Hematopoietic multipotent progenitor cell treated with erythropoietin and hydrocortisone succinate and interleukin-3 and kit ligand, for 4 days (in vitro differentiated cells): Measurements from ENCODE around the gene CALML3.
"Not testable (repeated sequence)": the region's sequence is repeated elsewhere in the genome, so short reads cannot be mapped to it uniquely, and the experiment has no call there.

Experiments used
- DNase-seq: peaks from one replicate; pipeline ENCODE4 v3.0.0-alpha.2; 2015

Gene CALML3

DNA sequence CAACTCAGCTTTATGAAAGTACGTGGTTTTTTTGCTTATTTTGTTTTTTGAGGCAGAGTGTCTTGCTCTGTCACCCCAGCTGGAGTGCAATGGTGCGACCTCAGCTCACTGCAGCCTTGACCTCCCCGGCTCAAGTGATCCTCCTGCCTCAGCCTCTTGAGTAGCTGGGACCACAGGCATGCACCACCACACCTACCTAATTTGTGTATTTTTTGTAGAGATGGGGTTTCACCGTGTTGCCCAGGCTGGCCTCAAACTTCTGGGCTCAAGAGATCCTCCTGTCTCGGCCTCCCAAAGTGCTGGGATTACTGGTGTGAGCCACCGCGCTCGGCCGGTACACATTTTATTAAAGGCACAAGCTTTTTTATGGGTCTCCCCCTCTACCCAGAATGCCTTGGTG is 34.3 kb downstream of the CALML3 start:
- DNase-seq = not testable (repeated sequence)

- DNase-seq = no peak
Observed at GRCh38 chr10:5559642-5560141, 34.9 kb downstream of the CALML3 start.

- no peak for DNase-seq
Observed at GRCh38 chr10:5560142-5560816, 35.5 kb downstream of the CALML3 start.

DNA sequence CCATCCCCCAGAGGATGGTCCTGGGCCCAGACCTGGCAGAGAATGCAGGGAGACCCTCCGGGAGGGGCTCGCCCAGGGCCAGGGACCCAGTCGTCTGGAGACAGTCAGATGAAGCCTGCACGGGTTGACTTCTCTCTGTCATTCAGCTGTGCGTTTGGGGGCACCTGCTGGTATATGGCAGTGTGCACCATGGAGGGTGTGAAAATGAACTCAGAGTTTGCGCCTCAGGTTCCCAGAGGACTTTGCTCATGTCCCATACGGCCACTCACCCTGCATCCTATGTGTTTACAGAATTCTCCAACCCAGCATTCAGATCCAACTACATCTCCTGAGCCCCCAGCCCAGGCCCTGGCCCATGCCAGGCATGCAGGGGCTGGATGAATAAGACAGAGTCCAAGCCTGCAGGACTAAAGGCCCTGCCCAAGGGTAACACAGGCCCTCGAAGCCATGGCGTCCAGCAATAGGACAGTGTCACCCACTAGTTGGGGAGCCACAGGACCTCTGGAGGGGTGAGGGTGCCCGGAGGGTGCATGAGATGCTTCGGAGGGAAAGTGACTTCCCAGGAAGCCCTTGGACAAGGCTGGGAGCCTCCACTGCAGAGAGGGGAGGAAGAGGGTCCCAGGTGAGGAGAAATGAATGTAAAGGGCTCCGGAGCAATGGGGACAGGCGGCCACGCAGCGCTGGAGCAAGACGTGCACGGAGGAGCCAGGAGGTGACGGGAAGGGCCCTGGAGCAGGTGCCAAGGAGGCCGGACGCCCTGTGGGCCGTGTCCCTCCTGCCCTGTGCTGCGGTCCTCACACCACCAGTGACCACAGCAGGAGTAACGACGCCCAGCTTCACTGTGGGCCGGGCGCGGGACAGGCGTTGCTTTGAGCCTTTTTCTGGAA is 36.3 kb downstream of the CALML3 start:
- no peak for DNase-seq

GRCh38 chr10:5561704-5562645 is 37.2 kb downstream of the CALML3 start:
- DNase-seq = no peak

- DNase-seq = no peak
Observed at GRCh38 chr10:5563321-5563961, 38.7 kb downstream of the CALML3 start.

DNA sequence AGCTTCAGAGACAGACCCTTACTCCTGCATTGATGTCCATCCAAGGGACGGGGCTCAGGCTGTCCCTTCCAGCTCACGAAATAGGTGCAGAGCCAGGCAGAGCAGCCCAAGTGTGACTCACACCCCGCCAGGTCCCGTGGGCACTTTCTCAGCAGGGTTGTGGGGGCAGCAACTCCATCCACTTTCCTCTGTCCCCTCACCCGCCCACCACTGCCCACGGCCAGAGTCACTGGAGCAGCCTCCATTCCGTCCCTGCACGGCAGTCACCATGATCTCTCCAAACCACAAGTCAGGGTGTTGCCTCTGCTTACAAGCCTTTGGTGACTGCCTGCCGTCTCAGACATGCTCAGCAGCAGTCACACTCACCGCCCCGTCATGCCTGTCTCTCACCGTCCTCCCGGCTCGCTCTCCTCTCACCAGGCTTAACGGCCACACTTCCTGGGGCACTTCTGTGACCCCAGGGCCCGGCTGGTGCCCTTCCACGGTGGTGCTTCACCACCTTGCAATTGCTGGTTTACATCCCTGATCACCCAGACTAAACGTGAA is 39.3 kb downstream of the CALML3 start:
- peak; percentile 72 for DNase-seq

DNA sequence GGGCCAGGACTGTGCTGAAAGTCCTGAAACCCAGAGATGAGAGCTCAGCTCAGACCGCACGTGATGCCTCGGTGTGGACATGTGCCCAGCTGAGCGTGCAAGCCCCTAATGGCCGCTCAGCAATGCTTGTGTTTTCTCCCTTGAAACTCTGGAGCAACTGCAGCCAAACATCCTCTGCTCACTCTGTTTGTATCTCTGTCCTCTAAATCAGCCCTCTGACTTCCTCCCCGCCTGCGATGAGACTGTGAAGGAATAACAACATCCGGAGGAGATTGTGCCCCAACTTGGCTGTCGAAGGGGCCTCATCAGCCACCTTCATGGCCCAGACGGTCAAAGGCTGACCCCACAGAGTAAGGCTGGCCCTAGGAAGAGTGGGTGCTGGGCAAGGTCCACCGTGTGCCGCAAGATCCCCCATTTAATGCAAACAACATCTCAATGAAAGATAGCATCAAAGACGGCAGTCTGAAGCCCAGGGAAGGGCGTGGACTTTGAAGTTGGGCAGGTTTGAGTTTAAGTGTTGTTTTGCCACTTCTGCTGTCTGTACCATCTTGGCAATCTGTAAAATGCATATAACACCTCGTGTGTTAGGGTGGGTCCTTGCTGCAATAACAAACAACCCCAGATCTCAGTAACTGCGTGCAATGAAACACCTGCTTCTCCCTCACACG is 39.9 kb downstream of the CALML3 start:
- no peak for DNase-seq

DNA sequence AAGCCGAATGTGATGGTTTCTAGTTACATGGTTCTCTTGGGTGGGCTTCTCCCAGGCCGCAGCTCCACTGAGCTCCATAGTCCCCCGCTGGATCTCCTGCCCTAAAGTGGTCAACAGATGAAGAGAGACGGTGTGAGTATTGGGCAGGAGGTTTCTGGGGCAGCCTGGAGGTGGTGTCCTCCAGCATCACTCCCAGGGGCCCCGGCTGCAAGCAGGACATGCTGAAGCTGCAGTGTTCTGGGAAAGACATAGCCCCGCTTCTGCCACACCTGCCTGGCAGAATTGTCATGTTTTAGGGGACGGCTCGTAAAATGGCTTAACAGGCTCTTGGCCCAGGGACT is 40.4 kb downstream of the CALML3 start:
- DNase-seq = no peak

GRCh38 chr10:5565671-5566581 is 41.2 kb downstream of the CALML3 start:
- DNase-seq = no peak

DNA sequence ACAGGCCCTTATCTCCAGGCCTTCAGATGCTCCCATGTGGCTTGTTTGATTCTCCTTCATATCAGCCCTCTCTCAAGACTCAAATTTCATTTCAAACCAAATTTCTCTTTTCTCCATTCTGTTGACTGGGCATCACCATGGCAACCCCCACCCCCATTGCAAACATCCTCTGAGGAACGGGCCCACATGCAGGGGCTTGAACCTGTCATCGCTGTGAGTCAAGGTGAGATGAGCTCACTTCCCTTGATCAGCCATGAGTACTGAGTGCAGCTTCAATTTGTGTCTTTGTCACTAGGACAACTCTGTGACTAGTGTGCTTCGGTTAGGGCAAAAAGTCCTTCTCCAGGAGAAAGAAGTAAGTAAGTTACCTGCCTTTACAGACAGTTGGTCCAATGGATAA is 41.9 kb downstream of the CALML3 start:
- no peak for DNase-seq

- no peak for DNase-seq
Observed at GRCh38 chr10:5567477-5567876, 42.7 kb downstream of the CALML3 start.

- no peak for DNase-seq
Observed at GRCh38 chr10:5568984-5569383, 44.2 kb downstream of the CALML3 start.

- no peak for DNase-seq
Observed at GRCh38 chr10:5569568-5569967, 44.8 kb downstream of the CALML3 start.

DNA sequence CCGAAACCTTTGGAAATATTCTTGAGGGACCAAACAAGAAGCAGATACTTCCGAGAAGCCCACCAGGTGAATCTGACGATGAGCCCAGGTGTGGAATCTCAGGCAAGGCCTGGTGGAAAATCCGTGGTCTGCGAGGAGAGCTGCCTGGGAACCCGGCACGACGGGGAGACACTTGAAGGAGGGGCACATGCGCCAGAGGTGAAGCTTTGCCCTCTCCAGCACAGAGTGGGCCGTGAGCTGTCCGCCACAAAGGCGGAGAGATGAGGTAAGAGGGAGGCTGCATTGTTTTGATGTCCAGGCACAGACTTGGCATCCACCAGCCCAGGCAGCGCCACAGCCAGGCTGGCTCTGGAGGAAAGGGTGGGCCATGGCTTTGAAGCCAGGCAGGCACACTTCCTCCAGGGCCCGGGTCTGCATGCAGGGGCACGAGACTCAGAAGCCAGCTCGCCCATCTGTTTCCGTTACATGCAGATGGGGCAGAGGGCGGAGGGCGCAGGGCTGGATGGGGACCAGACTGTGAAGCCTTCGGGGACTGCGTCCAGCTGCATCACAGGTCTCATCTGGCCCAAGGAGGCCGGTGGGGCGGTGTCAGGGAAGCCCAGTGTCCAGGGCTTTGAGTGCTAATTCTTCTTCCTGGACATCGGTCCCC is 45.4 kb downstream of the CALML3 start:
- no peak for DNase-seq

- no peak for DNase-seq
Observed at GRCh38 chr10:5570979-5571810, 46.4 kb downstream of the CALML3 start.

GRCh38 chr10:5571826-5572225 is 47.1 kb downstream of the CALML3 start:
- DNase-seq = no peak

DNA sequence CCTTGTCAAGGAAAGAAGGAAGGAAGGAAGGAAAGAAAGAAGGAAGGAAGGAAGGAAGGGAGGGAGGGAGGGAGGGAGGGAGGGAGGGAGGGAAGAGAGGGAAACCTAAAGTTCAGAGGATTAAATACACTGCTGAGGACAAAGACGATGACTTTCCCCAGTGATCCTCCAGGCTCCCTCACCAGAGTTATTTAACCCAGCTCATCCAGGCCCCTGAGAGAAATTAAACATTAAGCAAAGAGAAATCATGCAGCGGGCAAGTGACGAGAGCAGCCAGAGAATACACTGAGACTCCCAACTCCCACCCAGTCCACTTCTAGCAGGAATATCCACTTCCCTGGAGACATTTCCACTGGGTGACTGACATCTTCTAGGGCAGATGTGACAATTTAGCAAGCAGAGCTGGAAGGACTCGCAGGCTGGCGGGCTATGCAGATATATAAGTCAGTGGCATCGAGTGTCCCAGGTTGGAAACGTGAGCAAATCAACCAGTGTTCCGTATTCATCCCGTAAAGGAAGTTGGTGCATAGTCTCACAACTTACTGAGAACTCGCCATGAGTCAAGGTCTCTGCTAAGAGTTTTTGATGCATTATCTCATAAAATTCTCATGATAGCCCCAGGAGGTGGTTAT is 48.7 kb downstream of the CALML3 start:
- no peak for DNase-seq
